ENCODE results near the gene ST6GAL2. TPM values are rescaled to one million over a fixed set of nuclear protein-coding genes. Genes with fewer than 3 reads are reported as not detected.

Gene ST6GAL2
- total RNA-seq, 1 experiment from 2014 or later, result not detected

GRCh38 chr2:106868275-106868674, 17.7 kb downstream of the ST6GAL2 start:
- in situ Hi-C loops (cut with HindIII; ENCODE audit: low pct_unique_long_range_greater_than_20kb, low sequenced_read_pairs), result no loop called here
- DNase-seq (ENCODE audit: low read depth), result no peak

- in situ Hi-C loops (cut with HindIII; ENCODE audit: low pct_unique_long_range_greater_than_20kb, low sequenced_read_pairs), result no loop called here
- no peak for DNase-seq (ENCODE audit: low read depth)
Observed at GRCh38 chr2:106867196-106867953, 18.6 kb downstream of the ST6GAL2 start.

- no peak for DNase-seq (ENCODE audit: low read depth)
- in situ Hi-C loops (cut with HindIII; ENCODE audit: low pct_unique_long_range_greater_than_20kb, low sequenced_read_pairs), result no loop called here
Observed at GRCh38 chr2:106866641-106867040, 19.3 kb downstream of the ST6GAL2 start.

GRCh38 chr2:106864051-106864450, 21.9 kb downstream of the ST6GAL2 start:
- no peak for DNase-seq (ENCODE audit: low read depth)
- in situ Hi-C loops (cut with HindIII; ENCODE audit: low pct_unique_long_range_greater_than_20kb, low sequenced_read_pairs), result no loop called here

- no peak for DNase-seq (ENCODE audit: low read depth)
Observed at GRCh38 chr2:106863387-106863786, 22.6 kb downstream of the ST6GAL2 start.

GRCh38 chr2:106859498-106859897, 26.5 kb downstream of the ST6GAL2 start:
- DNase-seq (ENCODE audit: low read depth), result no peak
- in situ Hi-C loops (cut with HindIII; ENCODE audit: low pct_unique_long_range_greater_than_20kb, low sequenced_read_pairs), result no loop called here

More at GRCh38 chr2:106863387-106863786, 22.6 kb downstream of the ST6GAL2 start:
- in situ Hi-C loops (cut with HindIII; ENCODE audit: low pct_unique_long_range_greater_than_20kb, low sequenced_read_pairs), result no loop called here

GRCh38 chr2:106858810-106859209, 27.2 kb downstream of the ST6GAL2 start:
- DNase-seq (ENCODE audit: low read depth), result no peak
- in situ Hi-C loops (cut with HindIII; ENCODE audit: low pct_unique_long_range_greater_than_20kb, low sequenced_read_pairs), result no loop called here

GRCh38 chr2:106857882-106858478, 28.0 kb downstream of the ST6GAL2 start:
- no peak for DNase-seq (ENCODE audit: low read depth)
- in situ Hi-C loops (cut with HindIII; ENCODE audit: low pct_unique_long_range_greater_than_20kb, low sequenced_read_pairs), result no loop called here

- no peak for DNase-seq (ENCODE audit: low read depth)
- in situ Hi-C loops (cut with HindIII; ENCODE audit: low pct_unique_long_range_greater_than_20kb, low sequenced_read_pairs), result no loop called here
Observed at GRCh38 chr2:106853631-106854030, 32.3 kb downstream of the ST6GAL2 start.

GRCh38 chr2:106851881-106852501, 34.0 kb downstream of the ST6GAL2 start:
- no peak for DNase-seq (ENCODE audit: low read depth)
- in situ Hi-C loops (cut with HindIII; ENCODE audit: low pct_unique_long_range_greater_than_20kb, low sequenced_read_pairs), result no loop called here

- in situ Hi-C loops (cut with HindIII; ENCODE audit: low pct_unique_long_range_greater_than_20kb, low sequenced_read_pairs), result no loop called here
- no peak for DNase-seq (ENCODE audit: low read depth)
Observed at GRCh38 chr2:106851087-106851874, 34.7 kb downstream of the ST6GAL2 start.

- in situ Hi-C loops (cut with HindIII; ENCODE audit: low pct_unique_long_range_greater_than_20kb, low sequenced_read_pairs), result no loop called here
- DNase-seq (ENCODE audit: low read depth), result no peak
Observed at GRCh38 chr2:106849253-106849652, 36.7 kb downstream of the ST6GAL2 start.

- DNase-seq (ENCODE audit: low read depth), result no peak
- in situ Hi-C loops (cut with HindIII; ENCODE audit: low pct_unique_long_range_greater_than_20kb, low sequenced_read_pairs), result no loop called here
Observed at GRCh38 chr2:106847366-106847765, 38.6 kb downstream of the ST6GAL2 start.

GRCh38 chr2:106845716-106846115, 40.3 kb downstream of the ST6GAL2 start:
- no peak for DNase-seq (ENCODE audit: low read depth)
- in situ Hi-C loops (cut with HindIII; ENCODE audit: low pct_unique_long_range_greater_than_20kb, low sequenced_read_pairs), result no loop called here

- DNase-seq (ENCODE audit: low read depth), result no peak
- in situ Hi-C loops (cut with HindIII; ENCODE audit: low pct_unique_long_range_greater_than_20kb, low sequenced_read_pairs), result no loop called here
Observed at GRCh38 chr2:106843910-106844250, 42.1 kb downstream of the ST6GAL2 start.

- DNase-seq (ENCODE audit: low read depth), result no peak
- in situ Hi-C loops (cut with HindIII; ENCODE audit: low pct_unique_long_range_greater_than_20kb, low sequenced_read_pairs), result no loop called here
Observed at GRCh38 chr2:106843001-106843909, 42.7 kb downstream of the ST6GAL2 start.

- DNase-seq (ENCODE audit: low read depth), result no peak
- in situ Hi-C loops (cut with HindIII; ENCODE audit: low pct_unique_long_range_greater_than_20kb, low sequenced_read_pairs), result no loop called here
Observed at GRCh38 chr2:106841886-106842645, 43.9 kb downstream of the ST6GAL2 start.
